GM21717 (cell line): ENCODE results near the gene USP9X.
"Not testable (repeated sequence)": the region's sequence is repeated elsewhere in the genome, so short reads cannot be mapped to it uniquely, and the experiment has no call there.

ENCODE experiments used
- ATAC-seq: cut with Tn5 transposase; IDR thresholded peaks from one replicate; pipeline ENCODE4 v1.9.1; 2021; ENCODE audit warnings: mild to moderate bottlenecking, moderate library complexity; ENCODE audit not compliant: unreplicated experiment

The USP9X gene

DNA sequence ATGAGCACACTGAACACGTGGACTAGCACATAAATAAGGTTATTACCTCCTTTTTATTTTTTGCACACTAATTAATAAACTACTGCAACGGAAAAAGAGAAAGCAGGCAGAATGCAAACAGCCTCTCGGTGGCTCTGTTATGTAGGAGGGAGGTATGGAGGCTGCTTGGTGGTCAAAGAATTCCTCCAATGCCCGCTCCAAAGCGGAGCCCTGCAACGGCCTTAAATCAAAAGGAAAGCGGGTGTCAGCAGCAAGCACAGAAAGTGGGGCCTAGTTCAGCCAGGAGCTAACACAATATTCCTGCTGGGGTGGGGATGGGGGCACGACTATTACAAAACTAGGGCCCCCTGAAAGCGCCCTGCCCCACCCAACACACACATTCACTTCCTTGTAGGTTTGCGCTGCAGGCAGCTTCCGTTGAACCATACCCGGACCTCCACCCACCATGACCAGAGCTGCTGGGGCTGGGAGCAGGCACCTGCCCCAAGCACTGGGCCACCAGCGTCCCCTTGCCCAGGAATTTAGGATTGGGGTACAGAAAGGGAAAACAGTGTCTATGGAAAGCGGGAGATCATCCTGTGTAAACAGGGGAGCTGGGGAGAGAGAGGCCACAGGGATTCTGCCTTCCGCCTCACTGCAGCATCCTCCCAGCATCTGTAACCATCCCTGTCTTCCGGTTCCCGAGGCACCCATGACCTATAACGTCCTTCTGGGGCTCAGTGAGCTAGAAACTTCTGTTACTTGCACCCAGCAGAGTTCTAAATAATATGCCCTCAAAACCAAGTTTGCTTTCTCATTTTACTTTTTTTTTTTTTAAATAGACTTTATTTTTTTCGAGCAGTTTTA, 191.6 kb downstream of the USP9X start:
- ATAC-seq: no peak

DNA sequence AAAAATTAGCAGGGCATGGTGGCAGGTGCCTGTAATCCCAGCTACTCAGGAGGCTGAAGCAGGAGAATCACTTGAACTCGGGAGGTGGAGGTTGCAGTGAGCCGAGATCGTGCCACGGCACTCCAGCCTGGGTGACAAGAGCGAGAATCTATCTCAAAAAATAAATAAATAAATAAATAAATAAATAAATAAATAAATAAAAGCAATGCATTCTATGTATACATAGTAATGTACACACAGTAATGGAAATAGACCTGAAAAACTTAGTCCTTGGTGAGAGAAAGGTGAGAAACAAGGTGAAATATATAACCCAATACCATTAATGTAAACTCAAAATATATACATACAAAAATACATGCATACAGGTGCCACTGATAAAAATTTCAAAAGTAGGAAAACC, 197.1 kb downstream of the USP9X start:
- ATAC-seq: not testable (repeated sequence)

- not testable (repeated sequence) for ATAC-seq
Measured at GRCh38 chrX:41285928-41286327, 200.7 kb downstream of the USP9X start.
